Stomach (tissue), 4 donors: ENCODE data around the gene CSGALNACT2.

Experiments
- EP300 ChIP-seq: sonication (generic); formaldehyde crosslinking; IDR thresholded peaks from one replicate; pipeline ENCODE4 v1.6.1; 2017; ENCODE audit warnings: antibody characterized with exemption
- TF ChIP-seq, protein P1 (sequence below), 7 experiments: fragments of 450-650 bp in 4 of 7; fragments of 200-600 bp in 3 of 7; sonication (generic) in 3 of 7; IDR thresholded peaks; one replicate each; pipeline ENCODE4 v1.5.1; 2016 to 2019; ENCODE audit warnings: antibody characterized with exemption in 7 of 7, control low read depth in 2 of 7, mild to moderate bottlenecking in 1 of 7

DNA sequence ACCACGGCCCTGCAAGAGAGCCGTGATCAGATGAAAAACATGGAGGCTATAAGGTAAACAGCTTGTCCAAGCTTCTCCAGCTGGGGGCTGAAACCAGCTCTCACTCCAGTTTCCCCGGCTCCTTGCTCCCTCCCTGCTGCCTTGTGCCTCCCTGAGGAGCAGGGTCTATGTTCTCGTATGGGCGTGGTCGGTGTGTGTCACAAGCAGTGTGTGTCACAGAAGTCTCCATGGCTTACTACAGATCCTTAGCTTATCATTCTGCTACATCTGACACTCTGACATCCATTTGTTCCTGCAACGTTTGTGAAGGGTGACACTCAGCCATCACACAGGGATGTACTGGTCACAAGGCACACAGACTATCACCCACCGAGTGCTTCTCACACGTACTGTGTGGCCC, 54.6 kb downstream of the CSGALNACT2 start:
- TF ChIP-seq, protein P1, sequence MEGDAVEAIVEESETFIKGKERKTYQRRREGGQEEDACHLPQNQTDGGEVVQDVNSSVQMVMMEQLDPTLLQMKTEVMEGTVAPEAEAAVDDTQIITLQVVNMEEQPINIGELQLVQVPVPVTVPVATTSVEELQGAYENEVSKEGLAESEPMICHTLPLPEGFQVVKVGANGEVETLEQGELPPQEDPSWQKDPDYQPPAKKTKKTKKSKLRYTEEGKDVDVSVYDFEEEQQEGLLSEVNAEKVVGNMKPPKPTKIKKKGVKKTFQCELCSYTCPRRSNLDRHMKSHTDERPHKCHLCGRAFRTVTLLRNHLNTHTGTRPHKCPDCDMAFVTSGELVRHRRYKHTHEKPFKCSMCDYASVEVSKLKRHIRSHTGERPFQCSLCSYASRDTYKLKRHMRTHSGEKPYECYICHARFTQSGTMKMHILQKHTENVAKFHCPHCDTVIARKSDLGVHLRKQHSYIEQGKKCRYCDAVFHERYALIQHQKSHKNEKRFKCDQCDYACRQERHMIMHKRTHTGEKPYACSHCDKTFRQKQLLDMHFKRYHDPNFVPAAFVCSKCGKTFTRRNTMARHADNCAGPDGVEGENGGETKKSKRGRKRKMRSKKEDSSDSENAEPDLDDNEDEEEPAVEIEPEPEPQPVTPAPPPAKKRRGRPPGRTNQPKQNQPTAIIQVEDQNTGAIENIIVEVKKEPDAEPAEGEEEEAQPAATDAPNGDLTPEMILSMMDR (IDR thresholded peaks at IDR 0.05): no peak
- no peak for TF ChIP-seq EP300
